ENCODE data around the gene ATG2B.
A peak's percentile ranks its signal among the peaks of the same experiment; 100 is the strongest.
"Not testable (repeated sequence)": the region's sequence is repeated elsewhere in the genome, so short reads cannot be mapped to it uniquely, and the experiment has no call there.

Gene ATG2B

DNA sequence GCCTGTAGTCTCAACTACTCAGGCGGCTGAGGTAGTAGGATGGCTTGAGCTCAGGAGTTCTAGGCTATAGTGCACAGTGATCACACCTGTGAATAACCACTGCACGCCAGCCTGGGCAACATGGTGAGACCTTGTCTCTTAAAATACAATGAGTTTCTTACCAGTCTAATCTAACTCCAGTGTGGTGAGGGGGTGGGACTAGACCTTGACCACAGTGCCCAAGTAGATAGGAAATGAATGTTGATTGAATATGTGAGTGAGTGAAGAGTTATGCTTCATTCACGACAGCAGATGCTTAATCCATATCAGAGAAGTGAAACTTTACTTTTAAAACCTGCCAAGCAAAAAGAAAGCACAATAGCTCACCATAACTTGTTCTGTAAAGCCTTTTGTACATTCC, 17.6 kb upstream of the ATG2B start:
- no peak for DNase-seq (ENCODE audit: low read depth in 2 of 2)

DNA sequence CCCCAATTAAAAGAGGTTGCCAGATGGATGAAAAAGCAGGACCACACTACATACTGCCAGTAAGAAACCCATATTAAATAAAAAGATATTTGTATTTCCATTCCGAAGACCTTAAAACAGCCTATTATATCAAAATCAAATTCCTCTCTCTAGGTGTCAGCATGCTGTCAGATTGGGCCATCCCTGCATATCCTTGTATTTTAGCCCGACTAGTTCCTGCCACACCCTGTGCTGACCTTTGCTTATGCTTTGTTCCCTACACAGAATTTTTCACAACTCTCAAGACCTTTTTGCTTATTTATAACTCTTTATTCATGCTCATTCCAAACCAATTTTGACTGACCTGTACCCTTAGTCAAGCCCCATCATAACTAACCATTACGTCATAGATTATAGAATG, 13.0 kb upstream of the ATG2B start:
- DNase-seq (ENCODE audit: low read depth in 2 of 2) = no peak

- DNase-seq (ENCODE audit: low read depth in 2 of 2) = no peak
Measured at GRCh38 chr14:96373538-96373937, 10.4 kb upstream of the ATG2B start.

GRCh38 chr14:96370528-96370927, 7.4 kb upstream of the ATG2B start:
- no peak for DNase-seq (ENCODE audit: low read depth in 2 of 2)

DNA sequence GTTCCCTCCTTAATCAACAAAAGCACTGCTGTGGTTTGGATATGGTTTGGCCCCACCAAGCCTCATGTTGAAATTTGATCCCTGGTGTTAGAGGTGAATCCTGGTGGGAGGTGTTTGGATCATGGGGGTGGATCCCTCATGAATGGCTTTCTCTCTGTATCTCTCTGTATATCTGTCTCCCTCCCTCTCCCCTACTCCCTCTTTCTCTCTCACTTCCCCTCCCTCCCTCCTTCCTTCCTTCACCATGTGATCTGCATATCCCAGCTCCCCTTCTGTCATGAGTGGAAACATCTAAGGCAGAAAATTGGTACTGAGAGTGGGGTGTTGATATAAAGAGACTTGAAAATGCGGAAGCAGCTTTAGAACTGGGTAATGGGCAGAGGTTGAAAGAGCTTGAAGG, 5.4 kb upstream of the ATG2B start:
- no peak for DNase-seq (ENCODE audit: low read depth in 2 of 2)

GRCh38 chr14:96364962-96365361, 1.8 kb upstream of the ATG2B start:
- DNase-seq (ENCODE audit: low read depth in 2 of 2) = no peak

DNA sequence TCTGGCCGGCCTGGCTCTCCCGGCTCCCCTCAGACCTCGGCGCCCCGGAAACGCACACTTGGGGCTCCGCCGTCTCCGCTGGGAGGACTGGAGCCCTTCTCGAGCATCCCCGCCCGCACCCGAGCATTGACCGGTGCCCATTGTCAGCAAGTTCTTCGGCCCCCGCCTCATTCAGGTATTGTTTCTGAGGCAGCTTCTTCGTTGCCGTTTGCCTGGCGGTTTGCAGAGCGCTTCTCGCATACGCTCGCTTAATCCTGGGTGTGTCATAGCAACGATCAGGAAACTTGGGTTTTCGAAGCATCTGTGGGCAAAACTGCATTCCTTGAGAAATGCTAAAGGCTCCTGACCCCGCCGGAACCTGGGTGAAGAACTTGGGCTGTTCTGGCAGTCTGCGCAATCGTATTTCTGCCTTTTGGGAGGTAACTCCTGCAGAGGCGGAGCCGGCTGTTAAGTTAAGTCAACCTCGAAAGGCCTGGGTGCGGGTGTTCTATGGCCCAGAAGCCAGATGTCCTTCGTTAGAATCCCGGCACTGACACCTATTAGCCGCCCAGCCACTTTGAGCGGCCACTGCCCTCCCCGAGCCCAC, 703 bp upstream of the ATG2B start:
- DNase-seq (ENCODE audit: low read depth in 2 of 2) = peak in 1 of 2 donors; percentile 23

DNA sequence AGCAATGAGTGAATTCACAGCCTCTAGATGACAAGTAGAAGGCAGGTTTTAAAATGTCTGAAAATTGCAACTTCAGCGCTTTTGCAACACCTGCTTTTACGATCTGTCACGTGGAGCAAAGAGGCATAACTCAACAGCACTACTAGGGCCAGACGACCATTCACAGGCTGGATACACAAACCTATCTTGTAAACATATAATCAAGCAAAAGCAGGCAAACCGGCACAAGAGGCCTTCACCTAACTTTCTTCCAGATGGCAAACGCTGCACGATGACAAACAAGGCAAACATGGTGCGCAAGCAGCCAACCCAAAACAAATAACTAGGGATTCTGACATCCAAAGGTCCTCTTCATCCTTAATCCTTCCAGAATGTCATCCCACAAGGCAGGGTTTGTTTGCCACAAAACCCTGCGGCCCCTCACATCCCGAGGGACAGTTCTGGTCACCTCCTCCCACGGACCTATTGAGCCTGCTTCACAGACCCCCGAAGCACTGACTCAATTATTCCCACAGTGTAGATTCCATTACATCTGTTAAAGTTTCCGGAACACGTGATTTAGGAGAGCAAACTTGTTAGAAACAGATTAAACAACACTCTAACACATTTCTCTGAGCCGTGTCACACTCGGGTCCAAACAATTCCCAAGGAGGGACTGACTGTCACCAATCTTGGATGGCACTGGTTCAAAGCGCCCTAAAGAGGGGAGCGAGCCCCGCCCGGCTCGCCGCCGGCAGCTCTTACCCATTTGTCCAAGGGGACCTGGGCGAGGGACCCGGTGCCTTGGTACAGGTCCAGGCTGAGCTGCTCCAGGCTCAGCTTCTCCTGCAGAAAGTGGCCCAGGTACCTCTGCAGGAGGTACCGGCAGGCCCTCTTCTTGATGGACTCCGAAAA, 823 bp downstream of the ATG2B start:
- peak; percentile 6 to 28 for DNase-seq (ENCODE audit: low read depth in 2 of 2)

GRCh38 chr14:96359959-96360358, 3.2 kb downstream of the ATG2B start:
- DNase-seq (ENCODE audit: low read depth in 2 of 2) = no peak

- DNase-seq (ENCODE audit: low read depth in 2 of 2) = no peak
Measured at GRCh38 chr14:96357216-96357615, 5.9 kb downstream of the ATG2B start.

DNA sequence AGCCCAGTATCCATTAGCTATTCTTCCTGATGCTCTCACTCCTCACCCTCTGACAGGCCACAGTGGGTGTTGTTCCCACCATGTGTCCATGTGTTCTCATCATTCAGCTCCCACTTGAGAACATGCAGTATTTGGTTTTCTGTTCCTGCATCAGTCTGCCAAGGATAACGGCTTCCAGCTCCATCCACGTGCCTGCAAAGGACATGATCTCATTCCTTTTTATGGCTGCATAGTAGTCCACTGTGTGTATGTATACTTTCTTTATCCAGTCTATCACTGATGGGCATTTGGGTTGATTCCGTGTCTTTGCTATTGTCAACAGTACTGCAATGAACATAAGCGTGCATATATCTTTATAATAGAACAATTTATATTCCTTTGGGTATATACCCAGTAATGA, 8.9 kb downstream of the ATG2B start:
- DNase-seq (ENCODE audit: low read depth in 2 of 2) = no peak

GRCh38 chr14:96352708-96353107, 10.4 kb downstream of the ATG2B start:
- DNase-seq (ENCODE audit: low read depth in 2 of 2) = no peak

DNA sequence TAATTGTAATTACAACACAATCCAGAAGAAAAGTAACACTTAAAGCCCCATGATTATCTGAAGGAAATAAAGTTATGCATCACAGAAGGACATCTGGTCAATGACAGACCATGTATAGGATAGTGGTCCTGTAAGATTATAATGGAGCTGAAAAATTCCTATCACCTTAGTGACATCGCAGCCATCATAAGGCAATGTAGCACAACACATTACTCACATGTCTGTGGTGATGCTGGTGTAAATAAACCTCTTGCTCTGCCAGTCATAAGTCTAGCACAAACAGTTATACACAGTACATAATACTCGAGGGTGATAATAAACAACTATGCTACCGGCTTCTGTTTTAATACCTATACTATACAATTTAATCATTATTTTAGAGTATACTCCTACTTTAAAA, 11.2 kb downstream of the ATG2B start:
- no peak for DNase-seq (ENCODE audit: low read depth in 2 of 2)

DNA sequence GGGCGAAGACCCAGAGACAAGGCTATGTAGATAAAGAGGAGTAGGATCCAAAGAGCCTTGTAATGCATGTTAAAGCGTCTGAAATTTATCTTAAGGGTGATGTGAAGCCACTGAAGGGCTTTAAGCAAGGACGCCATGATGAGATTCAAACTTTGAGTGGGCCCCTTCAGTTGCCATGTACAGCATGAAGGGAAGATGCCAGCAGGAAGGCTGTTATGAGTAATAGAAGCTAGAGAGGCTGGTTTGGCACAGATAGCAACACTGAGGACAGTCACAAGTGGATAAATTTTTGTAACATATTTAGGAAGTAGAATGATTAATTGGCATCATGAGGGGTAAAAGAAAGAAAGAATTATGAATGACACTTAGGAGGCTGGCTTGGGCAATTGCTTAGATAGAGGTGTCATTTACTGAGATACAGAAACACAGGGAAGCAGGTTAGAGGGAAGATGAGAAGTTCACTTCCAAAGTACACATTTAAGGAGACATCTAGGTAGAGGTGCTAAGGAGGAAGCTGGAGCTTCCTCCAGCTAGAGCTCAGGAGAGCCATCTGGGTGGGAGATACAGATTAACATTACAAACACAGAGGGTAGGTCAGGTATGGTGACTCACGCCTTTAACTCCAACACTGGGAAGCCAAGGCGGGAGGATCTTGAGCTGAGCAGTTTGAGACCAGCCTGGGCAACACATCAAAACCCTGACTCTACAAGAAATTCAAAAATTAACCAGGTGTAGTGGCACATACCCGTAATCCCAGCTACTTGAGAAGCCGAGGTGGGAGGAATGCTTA, 13.7 kb downstream of the ATG2B start:
- no peak for DNase-seq (ENCODE audit: low read depth in 2 of 2)

DNA sequence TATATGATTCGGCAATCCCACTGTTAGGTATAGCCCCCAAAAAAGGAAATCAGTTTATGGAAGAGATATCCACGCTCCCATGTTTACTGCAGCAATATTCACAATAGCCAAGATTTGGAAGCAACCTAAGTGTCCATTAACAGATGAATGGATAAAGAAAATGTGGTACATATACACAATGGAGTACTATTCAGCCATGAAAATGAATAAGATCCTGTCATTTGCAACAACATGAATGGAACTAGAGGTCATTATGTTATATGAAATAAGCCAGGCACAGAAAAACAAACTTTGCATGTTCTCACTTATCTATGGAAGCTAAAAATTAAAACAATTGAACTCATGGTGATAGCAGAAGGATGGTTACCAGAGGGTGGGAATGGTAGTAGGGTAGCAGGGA, 15.2 kb downstream of the ATG2B start:
- DNase-seq (ENCODE audit: low read depth in 2 of 2) = not testable (repeated sequence)

DNA sequence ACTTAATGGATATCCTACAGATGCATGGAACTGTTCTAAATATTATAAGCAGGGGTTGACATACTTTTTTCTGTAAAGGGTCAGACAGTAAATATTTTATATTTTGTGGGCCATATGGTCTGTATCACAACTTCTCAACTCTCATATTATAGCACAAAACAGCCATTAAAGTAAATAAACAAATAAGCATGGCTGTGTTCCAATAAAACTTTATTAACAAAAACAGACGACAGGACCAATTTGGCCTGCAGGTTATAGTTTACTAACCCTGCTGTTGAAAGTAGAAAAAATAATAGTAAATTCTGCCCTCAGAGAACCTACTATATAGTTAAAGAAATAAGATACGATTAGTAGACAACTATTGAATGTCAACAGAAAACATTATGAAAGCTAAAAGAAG, 17.5 kb downstream of the ATG2B start:
- no peak for DNase-seq (ENCODE audit: low read depth in 2 of 2)

DNA sequence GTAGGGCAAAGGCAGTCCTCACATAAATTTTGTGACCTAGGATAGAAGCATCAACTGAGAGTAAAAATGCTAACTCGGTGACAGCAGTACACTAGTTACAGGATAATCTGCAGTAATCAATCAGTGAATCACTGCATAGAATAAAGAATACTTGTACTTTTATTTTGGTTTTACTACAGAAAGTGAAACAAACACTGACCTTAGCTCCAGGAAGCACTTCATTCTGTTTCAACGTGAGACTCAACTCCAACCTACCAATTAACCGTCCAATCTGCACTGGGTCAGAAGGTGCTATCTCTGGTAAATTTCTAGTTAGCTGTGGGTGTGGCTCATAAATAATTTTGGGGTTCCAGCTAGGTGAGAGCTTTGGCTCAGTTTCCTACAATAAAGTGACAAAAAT, 21.8 kb downstream of the ATG2B start:
- DNase-seq (ENCODE audit: low read depth in 2 of 2) = no peak

- no peak for DNase-seq (ENCODE audit: low read depth in 2 of 2)
Measured at GRCh38 chr14:96338551-96338950, 24.6 kb downstream of the ATG2B start.

DNA sequence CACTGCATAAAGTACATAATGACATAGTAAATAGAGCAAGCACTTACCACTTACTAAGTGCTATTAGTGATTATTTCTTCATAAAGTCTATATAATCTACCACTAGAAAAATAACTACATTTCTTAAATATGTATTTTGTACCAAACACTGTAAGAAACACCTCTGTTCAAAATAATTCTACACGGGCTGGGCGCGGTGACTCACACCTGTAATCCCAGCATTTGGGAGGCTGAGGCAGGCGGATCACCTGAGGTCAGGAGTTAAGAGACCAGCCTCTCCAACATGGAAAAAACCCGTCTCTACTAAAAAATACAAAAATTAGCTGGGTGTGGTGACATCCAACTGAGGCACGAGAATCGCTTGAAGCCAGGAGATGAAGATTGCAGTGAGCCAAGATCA, 38.9 kb downstream of the ATG2B start:
- DNase-seq (ENCODE audit: low read depth in 2 of 2) = no peak

DNA sequence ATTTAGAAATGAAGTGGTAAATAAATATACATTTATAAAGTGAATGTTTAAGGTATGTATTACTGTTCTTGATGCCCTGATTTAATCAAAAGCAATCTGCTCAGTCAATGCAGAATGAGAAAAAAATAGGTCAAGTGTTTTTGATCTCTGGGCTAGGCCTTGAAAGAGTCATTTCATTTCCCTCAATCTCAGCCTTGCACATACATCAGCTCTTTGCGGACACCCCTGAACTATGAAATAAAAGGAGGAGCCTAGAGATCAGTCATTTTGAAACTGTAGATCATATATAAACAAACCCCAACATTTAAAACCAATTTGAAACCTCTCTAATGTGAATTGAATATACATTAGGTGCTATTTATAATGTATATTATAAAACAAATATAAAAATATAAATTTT, 42.5 kb downstream of the ATG2B start:
- no peak for DNase-seq (ENCODE audit: low read depth in 2 of 2)

- DNase-seq (ENCODE audit: low read depth in 2 of 2) = no peak
Measured at GRCh38 chr14:96318836-96319235, 44.3 kb downstream of the ATG2B start.

DNA sequence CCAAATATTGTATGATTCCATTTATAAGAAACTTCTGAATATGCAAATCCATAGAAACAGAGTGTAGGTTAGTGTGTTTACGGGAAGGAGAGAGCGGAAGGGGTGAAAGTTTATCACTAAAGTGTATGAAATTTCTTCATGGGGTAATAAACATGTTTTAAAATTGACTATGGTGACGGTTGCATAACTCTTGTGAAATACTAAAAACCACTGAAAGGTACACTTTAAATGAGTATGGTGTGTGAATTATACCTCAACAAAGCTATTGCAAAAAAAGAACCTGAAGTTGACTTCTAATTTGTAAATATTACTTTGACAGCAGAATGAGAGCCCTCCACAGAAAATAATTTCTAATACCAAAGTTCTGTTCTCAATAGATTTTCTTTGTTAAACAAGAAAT, 47.1 kb downstream of the ATG2B start:
- no peak for DNase-seq (ENCODE audit: low read depth in 2 of 2)

- DNase-seq (ENCODE audit: low read depth in 2 of 2) = no peak
Measured at GRCh38 chr14:96310906-96311305, 52.2 kb downstream of the ATG2B start.

All from stimulated activated CD4-positive, alpha-beta T cell treated with anti-CD3 and anti-CD28 coated beads, Interleukin-1b, Interleukin-23, amount 100 ng/mL, for 4 hours (primary cell).